Prostate gland (tissue), 2 donors: Measurements from ENCODE around the gene PAQR8.

Experiments
- CTCF ChIP-seq, 4 experiments: fragments of 200-600 bp in 2 of 4; fragments of 450-650 bp in 2 of 4; sonication (generic) in 2 of 4; IDR thresholded peaks; 1 replicate in 3 of 4; 2 replicates in 1 of 4; pipeline ENCODE4 v1.5.1; 2016 to 2019; ENCODE audit warnings: antibody characterized with exemption in 4 of 4, mild to moderate bottlenecking in 2 of 4, moderate library complexity in 2 of 4
- POLR2A ChIP-seq: fragments of 450-650 bp; IDR thresholded peaks from one replicate; pipeline ENCODE4 v1.6.1; 2016; ENCODE audit warnings: antibody characterized with exemption, mild to moderate bottlenecking

- TF ChIP-seq CTCF (IDR thresholded peaks at IDR 0.05), result peak in 1 of 4 experiments; percentile 16
- TF ChIP-seq POLR2A, result no peak
These were observed 27.8 kb downstream of the PAQR8 start for GRCh38 chr6:52389626-52390360.
